Kidney epithelial cell (primary cell): Measurements from ENCODE around the gene FAM120A. TPM values are rescaled to one million over a fixed set of nuclear protein-coding genes. Genes with fewer than 3 reads are reported as not detected.

Experiments
- DNase-seq: peaks from one replicate; pipeline ENCODE4 v3.0.0-alpha.2; 2010; ENCODE audit warnings: low read depth
- H3K27me3 ChIP-seq: 2 replicates; pipeline ENCODE4 v1.6.0; 2011; ENCODE audit warnings: low read length; ENCODE audit not compliant: control insufficient read depth, insufficient read depth
- H3K36me3 ChIP-seq: 2 replicates; pipeline ENCODE4 v1.5.1; 2011; ENCODE audit warnings: low read length; ENCODE audit not compliant: control insufficient read depth, insufficient read depth
- H3K4me3 ChIP-seq: 2 replicates; pipeline ENCODE4 v1.5.1; 2011; ENCODE audit warnings: low read depth, mild to moderate bottlenecking, control low read depth, low read length
- CTCF ChIP-seq: IDR thresholded peaks from 2 replicates; pipeline ENCODE4 v1.5.1; 2011; ENCODE audit warnings: mild to moderate bottlenecking, moderate library complexity, low read length, control low read depth, inconsistent platforms; ENCODE audit not compliant: insufficient read depth, poor library complexity, severe bottlenecking
- total RNA-seq: library from RNA; depleted of rRNA; stranded (reverse); fragments of >200 nt; gene quantifications from 2 replicates; pipeline ENCODE4 v1.2.3, GENCODE V29; 2015

Gene FAM120A
- total RNA-seq, 1 donor from 2014 or later, result 59.0 TPM

- no peak for DNase-seq
- no peak overlapping the region for H3K4me3 ChIP-seq
- no peaks in the 10 kb centered on the region for H3K36me3 ChIP-seq
- TF ChIP-seq CTCF, result no peak
- no peaks in the 10 kb centered on the region for H3K27me3 ChIP-seq
Measured at GRCh38 chr9:93593144-93593658, 141.7 kb downstream of the FAM120A start.

- Histone ChIP-seq H3K27me3 (no peaks in the 10 kb centered on the region), H3K36me3 (no peaks in the 10 kb centered on the region), H3K4me3 (no peak overlapping the region)
- no peak for TF ChIP-seq CTCF
- DNase-seq, result no peak
Measured at GRCh38 chr9:93594041-93594756, 142.7 kb downstream of the FAM120A start.

GRCh38 chr9:93595461-93595860 lies 144.0 kb downstream of the FAM120A start:
- TF ChIP-seq CTCF, result no peak
- Histone ChIP-seq H3K36me3 (no peaks in the 10 kb centered on the region), H3K27me3 (no peaks in the 10 kb centered on the region), H3K4me3 (no peak overlapping the region)
- no peak for DNase-seq

- H3K27me3 ChIP-seq, result no peaks in the 10 kb centered on the region
- TF ChIP-seq CTCF, result no peak
- no peak overlapping the region for H3K4me3 ChIP-seq
- no peak for DNase-seq
- no peaks in the 10 kb centered on the region for H3K36me3 ChIP-seq
Measured at GRCh38 chr9:93595861-93596365, 144.4 kb downstream of the FAM120A start.

- no peaks in the 10 kb centered on the region for H3K36me3 ChIP-seq
- no peak for TF ChIP-seq CTCF
- H3K27me3 ChIP-seq, result no peaks in the 10 kb centered on the region
- no peak for DNase-seq
- H3K4me3 ChIP-seq, result no peak overlapping the region
Measured at GRCh38 chr9:93596399-93596798, 144.9 kb downstream of the FAM120A start.
